GM23338 (cell line): Measurements from ENCODE around the gene PCDHB4. TPM values are rescaled to one million over a fixed set of nuclear protein-coding genes. Genes with fewer than 3 reads are reported as not detected.

ENCODE experiments used
- ATAC-seq: fragments of 200-7000 bp; cut with Tn5 transposase; 3 replicates; pipeline ENCODE4 v1.9.1; 2020
- DNase-seq: peaks from one replicate; pipeline ENCODE4 v3.0.0-alpha.2; 2015; ENCODE audit warnings: low spot score
- H2AFZ ChIP-seq: fragments of 200-600 bp; sonication (generic); 2 replicates; pipeline ENCODE4 v1.8.0; 2016; ENCODE audit warnings: antibody characterized with exemption, mild to moderate bottlenecking, moderate library complexity
- H3F3A ChIP-seq: fragments of 200-600 bp; sonication (generic); replicated peaks from 2 replicates; pipeline ENCODE4 v1.8.0; 2017; ENCODE audit warnings: antibody characterized with exemption, mixed run types, low read depth
- H3K27ac ChIP-seq: fragments of 200-600 bp; sonication (generic); 2 replicates; pipeline ENCODE4 v1.6.1; 2016; ENCODE audit warnings: low read depth
- H3K27me3 ChIP-seq: fragments of 200-600 bp; sonication (generic); 2 replicates; pipeline ENCODE4 v1.8.0; 2016; ENCODE audit warnings: mild to moderate bottlenecking, mixed run types, moderate library complexity; ENCODE audit not compliant: insufficient read depth
- H3K36me3 ChIP-seq: fragments of 200-600 bp; sonication (generic); 2 replicates; pipeline ENCODE4 v1.8.0; 2016; ENCODE audit warnings: mild to moderate bottlenecking; ENCODE audit not compliant: insufficient read depth
- H3K4me1 ChIP-seq: fragments of 200-600 bp; sonication (generic); 2 replicates; pipeline ENCODE4 v1.8.0; 2016; ENCODE audit warnings: mild to moderate bottlenecking, moderate library complexity; ENCODE audit not compliant: insufficient read depth
- H3K4me2 ChIP-seq: fragments of 200-600 bp; sonication (generic); 2 replicates; pipeline ENCODE4 v1.7.1; 2017; ENCODE audit warnings: mixed run types
- H3K4me3 ChIP-seq: fragments of 200-600 bp; sonication (generic); 2 replicates; pipeline ENCODE4 v1.6.1; 2016; ENCODE audit warnings: mixed run types
- H3K79me2 ChIP-seq: fragments of 200-600 bp; sonication (generic); replicated peaks from 2 replicates; pipeline ENCODE4 v1.8.0; 2017; ENCODE audit warnings: mild to moderate bottlenecking; ENCODE audit not compliant: insufficient read depth
- H3K9me2 ChIP-seq: fragments of 200-600 bp; sonication (generic); 2 replicates; pipeline ENCODE4 v1.8.0; 2017; ENCODE audit not compliant: insufficient read depth
- H4K20me1 ChIP-seq: fragments of 200-600 bp; sonication (generic); replicated peaks from 2 replicates; pipeline ENCODE4 v1.8.0; 2017; ENCODE audit warnings: mild to moderate bottlenecking; ENCODE audit not compliant: insufficient read depth
- H3K27ac Mint-ChIP-seq: 2 replicates; pipeline ENCODE4 v1.8.0; 2020; ENCODE audit warnings: inconsistent platforms, mild to moderate bottlenecking, moderate library complexity, mixed read lengths
- H3K27me3 Mint-ChIP-seq: 3 replicates; pipeline ENCODE4 v1.8.0; 2022; ENCODE audit warnings: low read depth, mild to moderate bottlenecking, moderate library complexity, mixed read lengths, inconsistent platforms; ENCODE audit not compliant: insufficient read depth, poor library complexity
- H3K36me3 Mint-ChIP-seq: 3 replicates; pipeline ENCODE4 v1.8.0; 2021; ENCODE audit warnings: low read depth, mild to moderate bottlenecking, inconsistent platforms, moderate library complexity, mixed read lengths
- H3K4me1 Mint-ChIP-seq: 3 replicates; pipeline ENCODE4 v1.8.0; 2020; ENCODE audit warnings: mild to moderate bottlenecking, inconsistent platforms, mixed read lengths
- H3K4me3 Mint-ChIP-seq: 3 replicates; pipeline ENCODE4 v1.8.0; 2021; ENCODE audit warnings: moderate library complexity, mild to moderate bottlenecking, inconsistent platforms, mixed read lengths
- H3K9me3 Mint-ChIP-seq: 3 replicates; pipeline ENCODE4 v1.8.0; 2020; ENCODE audit warnings: moderate library complexity, mild to moderate bottlenecking, inconsistent platforms, mixed read lengths
- EZH2 ChIP-seq: fragments of 200-600 bp; sonication (generic); IDR thresholded peaks from one replicate; pipeline ENCODE4 v1.8.0; 2017; ENCODE audit warnings: antibody characterized with exemption, mild to moderate bottlenecking, low read depth; ENCODE audit not compliant: unreplicated experiment
- JUNB ChIP-seq: IDR thresholded peaks from one replicate; pipeline ENCODE4 v1.6.1; 2016; ENCODE audit warnings: antibody characterized with exemption; ENCODE audit not compliant: unreplicated experiment
- REST ChIP-seq: IDR thresholded peaks from one replicate; pipeline ENCODE4 v1.6.1; 2018; ENCODE audit warnings: antibody characterized with exemption; ENCODE audit not compliant: unreplicated experiment
- ZNF114 ChIP-seq: fragments of 250-450 bp; sonication (Bioruptor Pico); IDR thresholded peaks from 2 replicates; pipeline ENCODE4 v1.5.0; 2020; ENCODE audit warnings: mild to moderate bottlenecking, moderate library complexity
- ZNF331 ChIP-seq: fragments of 250-450 bp; sonication (Bioruptor Pico); IDR thresholded peaks from 2 replicates; pipeline ENCODE4 v1.5.0; 2020; ENCODE audit warnings: low read depth, mild to moderate bottlenecking, moderate library complexity
- polyA plus RNA-seq: library from polyadenylated mRNA; unstranded; fragments of >200 nt; fragmentation: Nextera tagmentation; extraction: Ambion mirVana; gene quantifications from 2 replicates; pipeline ENCODE4 v1.2.1, GENCODE V29; 2016
- total RNA-seq: library from RNA; depleted of rRNA; stranded (reverse); fragments of >200 nt; shearing (Covaris generic); gene quantifications from 2 replicates; pipeline ENCODE4 v1.2.3, GENCODE V29; 2014
- TF ChIP-seq, protein P1 (sequence below), 2 experiments: fragments of 200-600 bp in 1 of 2; sonication (generic) in 1 of 2; conservative IDR thresholded peaks; 2 replicates each; pipeline versions ENCODE4 v1.5.1 to v1.6.1; 2016 to 2017; ENCODE audit warnings: antibody characterized with exemption in 2 of 2, low read depth in 2 of 2, mild to moderate bottlenecking in 2 of 2, moderate library complexity in 1 of 2

Gene PCDHB4
- total and polyA plus RNA-seq, 2 experiments from 2014 or later = 1.3 to 2.7 TPM

DNA sequence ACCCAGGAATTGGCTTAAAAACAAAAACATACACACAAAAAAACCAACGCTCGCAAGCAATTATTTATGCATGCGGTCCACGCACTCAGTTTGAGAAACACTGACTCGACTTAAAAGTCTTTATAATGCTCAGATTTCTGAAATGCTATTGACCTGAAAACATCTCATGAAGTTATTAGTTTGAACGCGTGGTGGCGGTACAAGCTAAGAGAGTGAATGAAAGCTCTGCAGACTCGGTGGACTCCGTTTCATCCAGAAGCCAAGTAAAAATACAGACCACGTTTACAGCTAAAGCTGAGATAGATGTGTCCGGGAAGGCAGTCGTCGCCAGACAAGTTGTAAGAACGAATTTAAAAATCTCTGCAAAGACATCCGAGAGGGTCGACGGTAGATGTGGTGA lies 28.2 kb downstream of the PCDHB4 start, which contains the start of gene PCDHB6:
TSS of gene PCDHB6 (plus strand) at position 246 of the 400 bp plus-strand sequence. CDS start 201 bp downstream, outside the sequence.
- H4K20me1 ChIP-seq = no peaks in the 10 kb centered on the region; the same call in 1 of the 2 replicates
- H2AFZ ChIP-seq = no peak within 1 kb of the TSS
- no peak within 1 kb of the TSS for H3K4me3 ChIP-seq
- H3K4me2 ChIP-seq = no peak within 1 kb of the TSS
- H3K4me1 ChIP-seq = no peaks in the 10 kb centered on the region
- H3F3A ChIP-seq = no peaks in the 10 kb centered on the region
- no peaks in the 10 kb centered on the region for H3K79me2 ChIP-seq
- peak; percentile 68 for DNase-seq
- Mint-ChIP-seq H3K9me3 (peaks cover 23% of the 10 kb centered on the region), H3K36me3 (peaks cover 22% of the 10 kb centered on the region), H3K4me3 (no peak within 1 kb of the TSS), H3K4me1 (no peaks in the 10 kb centered on the region), H3K27ac (no peak within 1 kb of the TSS), H3K27me3 (peaks cover 2% of the 10 kb centered on the region)
- ATAC-seq = no peak
- H3K27ac ChIP-seq = no peak within 1 kb of the TSS
- H3K27me3 ChIP-seq = no peaks in the 10 kb centered on the region
- no peaks in the 10 kb centered on the region for H3K36me3 ChIP-seq
- no peak for TF ChIP-seq EZH2
- TF ChIP-seq, protein P1, sequence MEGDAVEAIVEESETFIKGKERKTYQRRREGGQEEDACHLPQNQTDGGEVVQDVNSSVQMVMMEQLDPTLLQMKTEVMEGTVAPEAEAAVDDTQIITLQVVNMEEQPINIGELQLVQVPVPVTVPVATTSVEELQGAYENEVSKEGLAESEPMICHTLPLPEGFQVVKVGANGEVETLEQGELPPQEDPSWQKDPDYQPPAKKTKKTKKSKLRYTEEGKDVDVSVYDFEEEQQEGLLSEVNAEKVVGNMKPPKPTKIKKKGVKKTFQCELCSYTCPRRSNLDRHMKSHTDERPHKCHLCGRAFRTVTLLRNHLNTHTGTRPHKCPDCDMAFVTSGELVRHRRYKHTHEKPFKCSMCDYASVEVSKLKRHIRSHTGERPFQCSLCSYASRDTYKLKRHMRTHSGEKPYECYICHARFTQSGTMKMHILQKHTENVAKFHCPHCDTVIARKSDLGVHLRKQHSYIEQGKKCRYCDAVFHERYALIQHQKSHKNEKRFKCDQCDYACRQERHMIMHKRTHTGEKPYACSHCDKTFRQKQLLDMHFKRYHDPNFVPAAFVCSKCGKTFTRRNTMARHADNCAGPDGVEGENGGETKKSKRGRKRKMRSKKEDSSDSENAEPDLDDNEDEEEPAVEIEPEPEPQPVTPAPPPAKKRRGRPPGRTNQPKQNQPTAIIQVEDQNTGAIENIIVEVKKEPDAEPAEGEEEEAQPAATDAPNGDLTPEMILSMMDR (conservative IDR thresholded peaks at IDR 0.05; ENCODE audit: low read depth in 2 of 2) = peak; percentile 52 to 57
- no peaks in the 10 kb centered on the region for H3K9me2 ChIP-seq

DNA sequence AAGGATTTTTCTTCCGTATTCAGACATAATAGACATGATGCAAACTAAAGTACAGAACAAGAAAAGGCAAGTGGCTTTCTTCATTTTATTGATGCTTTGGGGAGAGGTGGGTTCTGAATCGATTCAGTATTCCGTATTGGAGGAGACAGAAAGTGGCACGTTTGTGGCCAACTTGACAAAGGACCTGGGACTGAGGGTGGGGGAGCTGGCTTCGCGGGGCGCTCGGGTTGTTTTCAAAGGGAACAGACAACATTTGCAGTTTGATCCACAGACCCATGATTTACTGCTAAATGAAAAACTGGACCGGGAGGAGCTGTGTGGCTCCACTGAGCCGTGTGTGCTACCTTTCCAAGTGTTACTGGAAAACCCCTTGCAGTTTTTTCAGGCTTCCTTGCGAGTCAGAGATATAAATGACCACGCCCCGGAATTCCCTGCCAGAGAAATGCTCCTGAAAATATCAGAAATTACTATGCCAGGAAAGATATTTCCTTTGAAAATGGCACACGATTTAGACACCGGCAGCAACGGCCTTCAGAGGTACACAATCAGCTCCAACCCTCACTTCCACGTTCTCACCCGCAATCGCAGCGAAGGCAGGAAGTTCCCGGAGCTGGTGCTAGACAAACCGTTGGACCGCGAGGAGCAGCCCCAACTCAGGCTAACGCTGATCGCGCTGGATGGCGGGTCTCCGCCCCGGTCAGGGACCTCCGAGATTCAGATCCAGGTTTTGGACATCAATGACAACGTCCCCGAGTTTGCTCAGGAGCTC lies 28.8 kb downstream of the PCDHB4 start:
- Mint-ChIP-seq H3K4me1 (no peaks in the 10 kb centered on the region), H3K27ac (no peak overlapping the region), H3K4me3 (no peak overlapping the region), H3K9me3 (peaks cover 23% of the 10 kb centered on the region), H3K36me3 (peaks cover 22% of the 10 kb centered on the region), H3K27me3 (peaks cover 2% of the 10 kb centered on the region)
- no peaks in the 10 kb centered on the region for H3K36me3 ChIP-seq
- no peak overlapping the region for H3K4me3 ChIP-seq
- H3K4me2 ChIP-seq = no peak overlapping the region
- H3K79me2 ChIP-seq = no peaks in the 10 kb centered on the region
- no peaks in the 10 kb centered on the region; the same call in 1 of the 2 replicates for H4K20me1 ChIP-seq
- no peaks in the 10 kb centered on the region for H3K9me2 ChIP-seq
- DNase-seq (no peak), ATAC-seq (no peak)
- H3F3A ChIP-seq = no peaks in the 10 kb centered on the region
- H2AFZ ChIP-seq = no peak overlapping the region
- no peak overlapping the region for H3K27ac ChIP-seq
- no peaks in the 10 kb centered on the region for H3K27me3 ChIP-seq
- H3K4me1 ChIP-seq = no peaks in the 10 kb centered on the region
- TF ChIP-seq REST = no peak
- no peak for TF ChIP-seq EZH2
- TF ChIP-seq ZNF114 = no peak
- TF ChIP-seq JUNB = no peak
- no peak for TF ChIP-seq ZNF331 (CRISPR knock-in tag)
- TF ChIP-seq, protein P1 (conservative IDR thresholded peaks at IDR 0.05; ENCODE audit: low read depth in 2 of 2) = no peak
